BE2C (cell line): Measurements from ENCODE around the gene CHEK1.

Experiments
- DNase-seq: peaks from one replicate; pipeline ENCODE4 v3.0.0-alpha.2; 2020
- H3K27me3 ChIP-seq: fragments of 250-450 bp; sonication (Bioruptor Pico); 2 replicates; pipeline ENCODE4 v1.5.1; 2020; ENCODE audit warnings: mild to moderate bottlenecking
- H3K36me3 ChIP-seq: fragments of 250-450 bp; sonication (Bioruptor Pico); 2 replicates; pipeline ENCODE4 v1.5.1; 2020; ENCODE audit warnings: mild to moderate bottlenecking
- H3K4me1 ChIP-seq: fragments of 250-450 bp; sonication (Bioruptor Pico); 2 replicates; pipeline ENCODE4 v1.5.1; 2020
- H3K4me3 ChIP-seq: 2 replicates; pipeline ENCODE4 v1.5.1; 2011; ENCODE audit warnings: low read depth, low read length
- H3K9me3 ChIP-seq: fragments of 250-450 bp; sonication (Bioruptor Pico); 2 replicates; pipeline ENCODE4 v1.5.1; 2020
- TF ChIP-seq, protein P1 (sequence below): IDR thresholded peaks from 2 replicates; pipeline ENCODE4 v1.5.1; 2012; ENCODE audit warnings: mild to moderate bottlenecking, low read depth, low read length

The CHEK1 gene

DNA sequence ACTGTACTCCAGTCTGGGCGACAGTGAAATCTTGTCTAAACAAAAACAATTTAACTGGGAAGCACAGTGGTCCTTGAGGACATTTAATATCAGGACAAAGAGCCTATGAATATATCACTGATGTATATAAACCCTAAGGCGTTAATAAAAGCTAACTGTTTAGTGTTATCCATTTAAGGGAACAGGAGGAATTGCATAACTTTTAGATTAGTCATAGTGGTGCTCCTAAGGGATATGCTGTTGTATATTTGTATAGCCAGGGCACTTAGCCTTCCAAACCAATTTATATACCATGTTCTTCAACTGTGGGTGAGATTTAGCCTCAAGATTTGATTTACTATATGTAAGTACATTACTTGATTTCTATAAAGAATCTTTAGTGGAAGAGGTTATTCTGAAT, 3.0 kb upstream of the CHEK1 start:
- H3K4me3 ChIP-seq: no peak overlapping the region
- TF ChIP-seq, protein P1, sequence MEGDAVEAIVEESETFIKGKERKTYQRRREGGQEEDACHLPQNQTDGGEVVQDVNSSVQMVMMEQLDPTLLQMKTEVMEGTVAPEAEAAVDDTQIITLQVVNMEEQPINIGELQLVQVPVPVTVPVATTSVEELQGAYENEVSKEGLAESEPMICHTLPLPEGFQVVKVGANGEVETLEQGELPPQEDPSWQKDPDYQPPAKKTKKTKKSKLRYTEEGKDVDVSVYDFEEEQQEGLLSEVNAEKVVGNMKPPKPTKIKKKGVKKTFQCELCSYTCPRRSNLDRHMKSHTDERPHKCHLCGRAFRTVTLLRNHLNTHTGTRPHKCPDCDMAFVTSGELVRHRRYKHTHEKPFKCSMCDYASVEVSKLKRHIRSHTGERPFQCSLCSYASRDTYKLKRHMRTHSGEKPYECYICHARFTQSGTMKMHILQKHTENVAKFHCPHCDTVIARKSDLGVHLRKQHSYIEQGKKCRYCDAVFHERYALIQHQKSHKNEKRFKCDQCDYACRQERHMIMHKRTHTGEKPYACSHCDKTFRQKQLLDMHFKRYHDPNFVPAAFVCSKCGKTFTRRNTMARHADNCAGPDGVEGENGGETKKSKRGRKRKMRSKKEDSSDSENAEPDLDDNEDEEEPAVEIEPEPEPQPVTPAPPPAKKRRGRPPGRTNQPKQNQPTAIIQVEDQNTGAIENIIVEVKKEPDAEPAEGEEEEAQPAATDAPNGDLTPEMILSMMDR: no peak
- H3K4me1 ChIP-seq: no peaks in the 10 kb centered on the region
- no peak for DNase-seq
- peaks cover 49% of the 10 kb centered on the region for H3K36me3 ChIP-seq
- H3K27me3 ChIP-seq: no peaks in the 10 kb centered on the region
- no peaks in the 10 kb centered on the region for H3K9me3 ChIP-seq

DNA sequence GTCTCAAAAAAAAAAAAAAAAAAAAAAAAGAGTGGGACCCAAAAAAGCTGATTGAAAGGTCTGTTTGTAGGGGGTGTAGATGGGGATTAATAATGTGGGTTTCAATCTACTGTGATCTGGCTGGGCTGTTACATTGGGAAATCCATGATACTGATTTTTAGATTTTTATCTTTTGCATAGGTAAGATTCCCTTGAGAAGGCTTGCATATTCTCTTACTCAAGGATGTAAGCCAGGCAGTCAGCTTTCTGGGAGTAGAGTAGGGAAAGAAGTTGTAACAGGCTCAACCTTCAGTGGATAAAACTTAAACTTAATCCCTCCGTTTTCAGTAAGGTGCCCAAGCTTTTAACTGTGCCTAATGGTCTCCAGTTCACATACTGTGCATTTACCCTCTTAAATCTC, 1.9 kb upstream of the CHEK1 start:
- TF ChIP-seq, protein P1: no peak
- peaks cover 38% of the 10 kb centered on the region for H3K36me3 ChIP-seq
- no peaks in the 10 kb centered on the region for H3K27me3 ChIP-seq
- DNase-seq: no peak
- H3K9me3 ChIP-seq: no peaks in the 10 kb centered on the region
- no peaks in the 10 kb centered on the region for H3K4me1 ChIP-seq
- no peak overlapping the region for H3K4me3 ChIP-seq

DNA sequence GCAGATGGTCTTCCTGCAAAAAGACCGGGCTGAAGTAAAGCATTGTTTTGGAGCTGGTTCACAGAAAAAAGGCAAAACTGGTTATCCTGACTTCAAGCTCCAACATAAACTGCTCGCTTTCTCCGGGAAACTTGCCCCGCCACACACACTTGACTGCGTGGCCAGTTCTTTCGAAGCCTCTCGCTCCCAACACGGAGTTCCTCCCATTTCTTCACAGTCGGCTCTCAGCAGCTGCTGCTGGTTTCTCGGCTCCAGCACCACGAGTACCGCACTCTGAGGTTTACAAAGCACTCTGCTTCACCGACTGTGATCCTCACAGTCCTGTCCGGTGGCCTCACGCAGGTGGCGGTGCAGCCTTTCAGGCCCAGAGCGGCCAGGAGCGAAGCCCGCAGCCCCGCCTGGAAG, 264 bp downstream of the CHEK1 start:
- no peak for DNase-seq
- Histone ChIP-seq H3K4me3 (peak overlapping the region; percentile 78), H3K36me3 (peaks cover 27% of the 10 kb centered on the region), H3K9me3 (no peaks in the 10 kb centered on the region), H3K27me3 (no peaks in the 10 kb centered on the region), H3K4me1 (no peaks in the 10 kb centered on the region)
- TF ChIP-seq, protein P1: no peak

DNA sequence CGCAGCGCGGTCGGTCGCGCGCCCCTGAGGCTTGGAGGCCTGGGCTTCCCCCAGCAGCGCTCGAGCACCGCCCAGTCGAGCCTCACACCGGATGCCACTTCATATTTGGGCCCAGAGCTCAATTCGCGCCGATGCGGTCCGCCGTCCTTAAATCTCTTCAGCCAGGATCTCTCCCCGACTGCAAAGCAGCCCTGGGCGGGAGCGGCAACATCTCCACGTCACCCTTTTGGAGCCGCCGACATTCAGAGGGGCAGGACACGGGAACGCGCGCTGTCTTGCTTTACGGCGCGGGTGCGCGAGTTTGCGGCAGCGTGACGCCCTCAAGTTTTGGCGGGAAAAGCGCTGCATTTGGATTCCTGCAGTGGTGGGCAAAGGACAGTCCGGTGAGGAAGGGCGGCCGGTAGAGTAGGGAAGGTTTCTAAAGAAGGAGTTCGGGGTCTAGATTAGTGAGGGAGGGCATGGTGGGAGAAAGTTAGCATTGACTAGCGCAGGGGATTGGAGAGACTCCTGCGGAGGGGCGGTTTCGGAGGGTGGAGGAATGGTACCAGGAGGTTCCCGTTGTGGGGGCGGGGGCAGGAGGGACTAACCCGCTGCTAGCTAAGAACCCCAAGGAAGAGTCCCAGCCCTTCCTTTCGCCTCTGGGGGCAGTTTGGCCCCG, 796 bp downstream of the CHEK1 start:
- TF ChIP-seq, protein P1: no peak
- H3K4me3 ChIP-seq: peak overlapping the region; percentile 78
- peak; percentile 92 for DNase-seq
- no peaks in the 10 kb centered on the region for H3K9me3 ChIP-seq
- no peaks in the 10 kb centered on the region for H3K4me1 ChIP-seq
- H3K36me3 ChIP-seq: peaks cover 27% of the 10 kb centered on the region
- H3K27me3 ChIP-seq: no peaks in the 10 kb centered on the region

DNA sequence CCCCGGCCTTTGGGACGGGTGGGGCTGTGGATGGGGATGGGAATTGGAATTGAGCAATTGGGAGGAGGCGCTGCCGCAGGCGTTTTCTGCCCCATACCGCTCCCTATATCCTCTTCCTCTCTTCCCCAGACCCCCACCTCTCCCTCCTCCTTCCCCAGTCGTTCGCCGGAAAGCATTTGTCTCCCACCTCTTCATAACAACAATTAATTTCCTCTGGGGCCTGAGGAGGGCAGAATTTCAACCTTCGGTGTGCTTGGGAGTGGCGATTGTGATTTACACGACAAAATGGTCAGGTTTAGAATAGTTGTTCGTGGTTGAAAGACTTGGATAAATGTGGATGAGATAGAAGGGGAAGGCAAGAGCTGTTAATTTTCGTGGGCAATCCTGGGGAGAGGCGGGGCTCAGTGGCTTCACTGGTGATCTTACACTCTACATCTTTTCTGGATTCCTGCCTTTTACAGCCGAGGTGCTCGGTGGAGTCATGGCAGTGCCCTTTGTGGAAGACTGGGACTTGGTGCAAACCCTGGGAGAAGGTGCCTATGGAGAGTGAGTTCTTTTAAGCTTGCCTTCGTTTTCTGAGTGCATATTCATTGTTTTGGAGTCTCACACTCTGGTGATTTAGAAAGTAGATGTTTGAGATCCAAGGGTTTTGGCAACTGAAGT, 1.5 kb downstream of the CHEK1 start:
- H3K27me3 ChIP-seq: no peaks in the 10 kb centered on the region
- peaks cover 26% of the 10 kb centered on the region for H3K36me3 ChIP-seq
- H3K9me3 ChIP-seq: no peaks in the 10 kb centered on the region
- peak overlapping the region; percentile 78 for H3K4me3 ChIP-seq
- peak; percentile 84 for DNase-seq
- TF ChIP-seq, protein P1: peak; percentile 65
- no peaks in the 10 kb centered on the region for H3K4me1 ChIP-seq

DNA sequence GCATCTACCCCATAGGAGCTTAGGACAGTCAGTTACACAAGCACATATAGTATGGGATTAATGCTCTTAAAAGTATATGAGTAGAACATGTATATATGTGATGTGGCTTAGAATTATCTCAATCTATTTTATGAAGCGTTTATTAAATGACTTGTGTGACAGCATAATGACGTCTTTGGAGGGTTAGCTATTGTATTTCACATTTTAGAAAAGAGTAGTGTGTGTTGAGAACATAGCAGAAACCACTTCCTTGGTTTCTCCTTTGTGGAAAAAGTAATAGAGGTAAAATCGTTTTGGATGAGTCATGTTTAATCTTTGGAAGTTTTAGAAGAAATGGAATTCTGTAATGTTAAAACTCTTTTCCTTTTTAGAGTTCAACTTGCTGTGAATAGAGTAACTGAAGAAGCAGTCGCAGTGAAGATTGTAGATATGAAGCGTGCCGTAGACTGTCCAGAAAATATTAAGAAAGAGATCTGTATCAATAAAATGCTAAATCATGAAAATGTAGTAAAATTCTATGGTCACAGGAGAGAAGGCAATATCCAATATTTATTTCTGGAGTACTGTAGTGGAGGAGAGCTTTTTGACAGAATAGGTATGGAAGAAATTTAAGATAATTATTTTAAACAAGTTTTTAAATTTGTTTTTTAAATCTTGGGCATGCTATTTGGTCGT, 2.4 kb downstream of the CHEK1 start:
- no peaks in the 10 kb centered on the region for H3K9me3 ChIP-seq
- no peaks in the 10 kb centered on the region for H3K27me3 ChIP-seq
- no peak for DNase-seq
- TF ChIP-seq, protein P1: no peak
- peak overlapping the region; percentile 78 for H3K4me3 ChIP-seq
- no peaks in the 10 kb centered on the region for H3K4me1 ChIP-seq
- H3K36me3 ChIP-seq: peaks cover 24% of the 10 kb centered on the region
